GM18868 (cell line): ENCODE data around the gene ATP8B3.

Source experiments
- ATAC-seq: cut with Tn5 transposase; IDR thresholded peaks from one replicate; pipeline ENCODE4 v1.9.1; 2021; ENCODE audit warnings: mild to moderate bottlenecking, moderate library complexity; ENCODE audit not compliant: unreplicated experiment

The ATP8B3 gene, protein sequence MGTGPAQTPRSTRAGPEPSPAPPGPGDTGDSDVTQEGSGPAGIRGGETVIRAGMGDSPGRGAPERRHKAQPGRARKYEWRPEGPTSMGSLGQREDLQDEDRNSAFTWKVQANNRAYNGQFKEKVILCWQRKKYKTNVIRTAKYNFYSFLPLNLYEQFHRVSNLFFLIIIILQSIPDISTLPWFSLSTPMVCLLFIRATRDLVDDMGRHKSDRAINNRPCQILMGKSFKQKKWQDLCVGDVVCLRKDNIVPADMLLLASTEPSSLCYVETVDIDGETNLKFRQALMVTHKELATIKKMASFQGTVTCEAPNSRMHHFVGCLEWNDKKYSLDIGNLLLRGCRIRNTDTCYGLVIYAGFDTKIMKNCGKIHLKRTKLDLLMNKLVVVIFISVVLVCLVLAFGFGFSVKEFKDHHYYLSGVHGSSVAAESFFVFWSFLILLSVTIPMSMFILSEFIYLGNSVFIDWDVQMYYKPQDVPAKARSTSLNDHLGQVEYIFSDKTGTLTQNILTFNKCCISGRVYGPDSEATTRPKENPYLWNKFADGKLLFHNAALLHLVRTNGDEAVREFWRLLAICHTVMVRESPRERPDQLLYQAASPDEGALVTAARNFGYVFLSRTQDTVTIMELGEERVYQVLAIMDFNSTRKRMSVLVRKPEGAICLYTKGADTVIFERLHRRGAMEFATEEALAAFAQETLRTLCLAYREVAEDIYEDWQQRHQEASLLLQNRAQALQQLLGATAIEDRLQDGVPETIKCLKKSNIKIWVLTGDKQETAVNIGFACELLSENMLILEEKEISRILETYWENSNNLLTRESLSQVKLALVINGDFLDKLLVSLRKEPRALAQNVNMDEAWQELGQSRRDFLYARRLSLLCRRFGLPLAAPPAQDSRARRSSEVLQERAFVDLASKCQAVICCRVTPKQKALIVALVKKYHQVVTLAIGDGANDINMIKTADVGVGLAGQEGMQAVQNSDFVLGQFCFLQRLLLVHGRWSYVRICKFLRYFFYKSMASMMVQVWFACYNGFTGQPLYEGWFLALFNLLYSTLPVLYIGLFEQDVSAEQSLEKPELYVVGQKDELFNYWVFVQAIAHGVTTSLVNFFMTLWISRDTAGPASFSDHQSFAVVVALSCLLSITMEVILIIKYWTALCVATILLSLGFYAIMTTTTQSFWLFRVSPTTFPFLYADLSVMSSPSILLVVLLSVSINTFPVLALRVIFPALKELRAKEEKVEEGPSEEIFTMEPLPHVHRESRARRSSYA (N-terminal part only)

DNA sequence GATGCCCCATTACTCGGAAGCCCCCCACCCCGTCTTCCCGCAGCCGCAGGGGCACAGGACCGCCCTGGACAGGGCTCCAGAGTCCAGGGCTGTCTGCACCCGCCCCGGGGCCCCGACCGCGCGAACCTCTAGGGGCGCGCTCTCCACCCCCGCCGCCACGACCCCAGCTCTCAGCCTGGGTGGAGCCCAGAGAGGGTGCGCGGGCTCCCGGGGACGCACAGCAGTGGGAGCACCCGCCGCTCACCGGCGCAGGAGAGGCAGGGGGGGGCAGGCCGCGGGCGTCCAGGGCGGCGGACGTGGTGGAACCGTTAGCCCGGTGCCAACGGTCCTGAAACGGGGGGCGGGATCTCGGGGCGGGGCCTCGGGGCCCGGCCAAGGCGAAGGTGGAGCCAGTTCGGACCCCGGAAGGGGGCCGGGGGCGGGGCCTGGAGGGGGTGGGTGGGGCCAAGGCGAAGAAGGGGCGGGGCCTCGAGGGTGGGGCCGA is at the start of gene ATP8B3:
TSS of gene ATP8B3 (minus strand) at position 335 of the 484 bp plus-strand sequence. CDS start 540 bp downstream, outside the sequence.
- ATAC-seq, result peak; percentile 17

DNA sequence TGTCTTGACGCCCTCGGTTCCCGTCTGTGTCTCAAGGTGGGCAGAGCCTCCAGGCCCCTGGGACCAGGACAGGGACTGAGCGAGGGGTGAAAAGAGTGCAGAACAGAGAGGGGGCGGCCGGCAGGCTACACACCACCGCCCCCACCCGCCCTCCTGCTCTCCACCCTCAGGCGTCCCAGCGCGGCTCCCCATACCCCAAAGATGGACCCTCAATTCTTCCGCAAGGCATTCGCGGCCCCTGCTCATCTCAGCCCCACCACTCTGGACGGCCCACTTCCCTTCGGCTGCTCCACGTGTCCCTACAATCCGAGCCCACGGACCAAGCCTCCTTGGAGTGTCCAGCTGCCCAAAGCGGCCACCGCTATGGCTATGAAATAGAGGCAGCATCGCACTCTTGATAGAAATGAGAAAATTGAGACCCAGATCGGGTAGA is 49.5 kb upstream of the ATP8B3 start:
- ATAC-seq, result no peak

- no peak for ATAC-seq
Measured at GRCh38 chr19:1860821-1861598, 48.9 kb upstream of the ATP8B3 start.

GRCh38 chr19:1860042-1860775 is 48.1 kb upstream of the ATP8B3 start:
- no peak for ATAC-seq

GRCh38 chr19:1859331-1859781 is 47.3 kb upstream of the ATP8B3 start:
- ATAC-seq, result no peak

- no peak for ATAC-seq
Measured at GRCh38 chr19:1858412-1859081, 46.5 kb upstream of the ATP8B3 start.

GRCh38 chr19:1857648-1858326 is 45.7 kb upstream of the ATP8B3 start:
- ATAC-seq, result no peak

GRCh38 chr19:1856698-1857603 is 44.9 kb upstream of the ATP8B3 start:
- ATAC-seq, result no peak

DNA sequence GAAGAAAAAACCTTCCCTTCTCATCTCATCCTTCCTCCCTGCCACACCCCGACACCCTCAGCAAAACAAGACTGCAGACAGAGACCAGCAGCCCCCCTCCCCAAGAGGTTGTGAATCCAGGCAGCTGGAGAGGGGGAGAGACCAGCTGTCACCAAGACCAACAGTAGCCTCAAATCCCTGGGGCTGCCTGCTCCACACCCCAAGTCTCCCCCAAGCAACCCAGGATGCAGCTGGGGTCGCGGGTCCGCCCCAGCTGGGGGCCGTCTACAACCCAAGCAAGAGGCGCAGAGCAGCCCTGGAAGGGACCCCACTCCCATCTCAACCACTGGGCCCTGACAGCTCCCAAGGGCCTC is 44.2 kb upstream of the ATP8B3 start:
- ATAC-seq, result no peak

DNA sequence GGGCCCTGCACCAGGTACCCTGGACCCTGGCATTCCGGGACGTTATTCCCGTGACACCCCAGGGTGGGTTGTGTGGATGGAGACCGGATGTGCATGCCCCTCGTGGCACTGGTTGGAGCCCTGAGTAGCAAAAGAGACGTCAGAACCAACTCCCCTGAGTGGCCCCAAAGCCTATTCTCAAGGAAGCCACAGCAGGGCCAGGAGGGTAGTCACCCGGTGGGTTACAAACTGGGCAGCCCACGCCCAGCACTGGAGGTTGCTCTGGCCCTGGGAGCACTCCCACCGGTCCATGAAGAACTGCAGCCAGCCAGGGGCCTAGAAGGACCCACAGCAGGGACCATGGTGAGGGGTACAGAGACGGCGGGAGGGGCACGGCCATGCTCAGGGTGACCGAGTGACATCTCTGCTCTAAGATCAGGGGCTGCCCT is 43.8 kb upstream of the ATP8B3 start:
- ATAC-seq, result no peak

DNA sequence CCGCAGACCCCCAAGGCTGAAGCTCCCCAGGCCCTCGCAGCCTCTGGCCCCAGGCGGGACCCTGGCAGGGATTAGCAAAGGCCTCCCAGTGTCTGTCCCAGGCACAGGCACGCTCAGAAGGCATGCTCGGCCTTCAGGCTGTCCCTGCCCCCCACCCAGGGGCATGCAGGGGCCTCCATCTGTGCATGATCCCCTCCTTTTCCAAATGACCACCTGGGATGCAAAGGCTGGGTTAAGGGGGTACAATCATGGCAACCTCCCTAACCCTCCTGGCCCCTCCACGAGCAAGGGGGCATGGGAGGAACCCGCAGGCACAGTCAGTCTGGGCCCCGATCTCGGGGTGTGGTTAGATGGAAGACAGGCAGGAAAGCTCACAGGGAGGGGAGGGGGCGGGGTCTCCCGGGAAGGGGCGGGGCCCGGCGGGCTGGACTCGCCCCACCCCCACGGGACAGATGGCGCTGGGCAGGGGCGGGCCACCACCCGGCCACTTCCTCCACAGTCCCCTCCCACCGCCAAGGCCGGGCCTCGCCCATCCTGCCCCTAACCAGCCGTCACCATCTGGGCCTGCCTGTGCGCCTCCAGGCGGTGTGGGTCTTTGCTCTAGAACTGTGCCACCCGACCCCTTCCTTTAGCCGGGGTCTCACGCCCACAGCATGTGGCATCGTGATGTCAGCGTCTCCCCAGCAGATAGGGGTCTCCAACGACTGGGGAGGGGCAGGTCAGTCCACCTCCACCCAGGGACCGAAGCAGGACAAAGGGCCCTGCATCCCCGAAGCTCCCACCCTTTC is 43.2 kb upstream of the ATP8B3 start:
- ATAC-seq, result peak; percentile 53

DNA sequence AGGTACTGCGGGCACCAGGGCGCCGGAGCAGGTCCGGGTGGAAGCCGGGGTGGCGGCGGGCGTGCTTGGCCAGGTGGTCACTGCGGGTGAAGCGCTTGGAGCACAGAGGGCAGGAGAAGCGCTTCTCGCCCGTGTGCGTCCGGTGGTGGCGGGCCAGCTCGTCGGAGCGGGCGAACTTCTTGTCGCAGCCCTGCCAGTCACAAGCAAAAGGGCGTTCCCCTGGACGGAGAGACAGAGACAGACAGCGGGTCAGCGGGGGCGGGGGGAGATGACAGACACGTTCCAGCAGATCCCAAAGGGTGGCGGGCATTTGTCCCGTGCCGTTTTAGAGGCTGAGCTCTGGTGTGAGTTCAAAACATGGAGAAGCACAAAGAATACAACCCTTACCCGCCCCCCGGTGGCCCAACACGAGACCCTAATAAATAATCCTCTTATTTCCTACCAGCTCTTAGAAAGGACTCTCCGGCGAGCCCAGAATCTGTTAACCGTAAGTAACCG is 42.5 kb upstream of the ATP8B3 start:
- no peak for ATAC-seq

GRCh38 chr19:1854039-1854541 is 42.0 kb upstream of the ATP8B3 start:
- ATAC-seq, result no peak

- ATAC-seq, result no peak
Measured at GRCh38 chr19:1853295-1854038, 41.4 kb upstream of the ATP8B3 start.

DNA sequence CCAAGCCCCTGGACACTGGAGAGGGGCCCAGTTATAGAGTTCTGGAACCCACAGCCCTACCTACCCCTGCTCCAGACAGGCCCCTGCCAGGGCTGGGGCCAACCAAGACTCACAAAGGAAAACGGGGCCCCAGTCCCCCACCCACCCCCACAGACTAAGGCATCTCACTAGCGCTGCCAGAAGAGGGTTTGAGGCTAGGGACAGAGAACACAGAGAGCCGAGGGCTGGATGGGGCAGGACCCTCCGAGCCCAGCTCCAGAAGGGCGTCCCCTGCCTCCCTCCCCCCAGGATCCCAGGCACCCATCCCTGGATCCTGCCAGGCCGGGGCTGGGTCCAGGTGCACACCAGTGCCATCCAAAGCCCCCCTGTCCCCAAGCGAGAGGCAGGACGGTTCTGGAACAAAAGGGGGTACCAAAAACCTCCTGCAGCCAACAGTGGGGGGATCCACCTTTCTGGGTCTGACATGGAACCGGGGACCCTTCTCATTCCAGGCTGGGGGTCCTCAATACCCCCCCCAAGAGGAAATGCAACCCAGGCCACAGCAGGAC is 40.6 kb upstream of the ATP8B3 start:
- ATAC-seq, result no peak
